ENCODE measurements around the gene UBE2G2.

Gene UBE2G2, protein sequence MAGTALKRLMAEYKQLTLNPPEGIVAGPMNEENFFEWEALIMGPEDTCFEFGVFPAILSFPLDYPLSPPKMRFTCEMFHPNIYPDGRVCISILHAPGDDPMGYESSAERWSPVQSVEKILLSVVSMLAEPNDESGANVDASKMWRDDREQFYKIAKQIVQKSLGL

DNA sequence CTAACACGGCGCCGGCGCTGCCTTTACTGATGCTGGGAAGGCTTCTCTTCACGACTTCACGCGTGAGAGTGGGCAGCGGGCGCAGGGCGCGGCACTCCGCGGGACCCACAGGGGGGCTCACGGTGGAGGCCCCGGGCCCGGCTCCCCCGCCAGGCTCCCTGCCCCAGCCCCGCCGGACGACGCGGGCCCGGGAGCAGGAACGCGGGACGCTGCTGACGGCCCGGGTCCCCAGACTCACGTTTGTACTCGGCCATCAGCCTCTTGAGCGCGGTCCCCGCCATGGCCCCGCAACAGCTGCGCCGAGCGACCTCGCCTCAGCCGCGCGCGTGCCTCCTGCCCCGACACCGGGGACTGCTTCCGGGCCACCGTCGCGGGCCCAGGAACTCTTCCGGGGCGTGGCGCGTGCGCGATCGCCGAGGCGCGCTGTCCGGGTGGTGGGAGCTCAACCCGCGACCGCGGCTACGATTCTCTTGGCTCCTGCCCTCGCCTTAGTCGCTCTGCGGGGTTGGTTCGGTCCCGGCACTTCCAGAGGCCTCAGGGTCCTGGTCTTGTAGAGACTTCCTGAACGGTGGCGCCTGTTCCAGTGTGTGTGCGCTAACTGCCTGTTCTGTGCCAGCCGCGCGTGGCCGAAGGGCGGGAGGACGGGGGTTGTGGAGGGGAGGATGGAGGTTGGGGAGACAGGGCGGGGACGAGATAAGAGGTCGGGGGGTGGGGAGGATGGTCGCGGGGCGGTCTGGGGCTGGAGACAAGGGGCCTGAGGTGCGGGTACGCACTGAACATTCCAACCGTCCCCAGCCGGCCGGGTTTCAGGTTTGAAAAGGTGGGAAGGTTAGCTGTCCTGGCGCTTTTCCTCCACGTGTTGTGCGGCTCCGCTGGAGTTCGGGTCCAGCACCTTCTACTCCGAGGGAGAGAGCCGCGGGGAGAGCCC is at the start of gene UBE2G2:
Gene UBE2G2, minus strand, starts transcription at position 353 of the 928 bp plus-strand sequence. Its CDS starts 72 bp downstream, at position 281.
- peak; percentile 75 to 83 for DNase-seq (ENCODE audit: low read depth in 1 of 2, low spot score in 1 of 2)

DNA sequence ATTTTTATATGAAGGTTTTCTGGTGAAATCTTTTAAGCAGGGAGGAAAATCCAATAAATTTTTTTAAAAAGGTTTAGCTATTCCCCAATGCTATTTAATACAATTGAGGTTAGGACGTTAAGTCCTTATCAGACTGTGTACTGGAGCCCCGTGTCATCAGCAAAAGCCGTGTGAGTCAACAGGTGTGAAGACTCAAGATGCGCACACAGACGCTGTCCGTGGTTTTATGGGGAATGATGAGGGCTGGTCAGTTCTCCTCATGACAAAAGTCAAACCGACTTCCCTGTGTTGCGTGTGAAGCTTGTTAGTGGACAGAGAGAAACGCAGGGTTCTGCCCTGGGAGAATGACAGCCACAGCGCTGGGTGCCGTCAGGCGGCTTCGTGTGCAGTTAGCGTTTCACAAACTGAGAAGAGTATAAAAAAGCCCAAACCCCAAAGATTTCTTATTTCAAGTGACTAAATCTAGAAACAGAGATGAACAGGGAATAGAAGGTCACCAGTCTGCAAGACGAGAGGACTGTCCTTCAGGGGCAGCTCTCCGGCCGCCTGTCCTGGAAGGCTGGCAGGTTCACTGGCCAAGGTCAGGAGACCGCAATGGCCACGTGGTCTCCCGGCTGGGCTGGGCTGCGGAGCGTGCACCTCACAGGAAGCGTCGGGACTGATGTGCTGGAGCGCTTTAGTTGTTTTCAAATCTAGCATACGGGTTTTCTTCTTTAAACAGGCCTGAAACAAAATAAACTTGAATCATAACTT is 49.5 kb upstream of the UBE2G2 start:
- no peak for DNase-seq (ENCODE audit: low read depth in 1 of 2, low spot score in 1 of 2)

DNA sequence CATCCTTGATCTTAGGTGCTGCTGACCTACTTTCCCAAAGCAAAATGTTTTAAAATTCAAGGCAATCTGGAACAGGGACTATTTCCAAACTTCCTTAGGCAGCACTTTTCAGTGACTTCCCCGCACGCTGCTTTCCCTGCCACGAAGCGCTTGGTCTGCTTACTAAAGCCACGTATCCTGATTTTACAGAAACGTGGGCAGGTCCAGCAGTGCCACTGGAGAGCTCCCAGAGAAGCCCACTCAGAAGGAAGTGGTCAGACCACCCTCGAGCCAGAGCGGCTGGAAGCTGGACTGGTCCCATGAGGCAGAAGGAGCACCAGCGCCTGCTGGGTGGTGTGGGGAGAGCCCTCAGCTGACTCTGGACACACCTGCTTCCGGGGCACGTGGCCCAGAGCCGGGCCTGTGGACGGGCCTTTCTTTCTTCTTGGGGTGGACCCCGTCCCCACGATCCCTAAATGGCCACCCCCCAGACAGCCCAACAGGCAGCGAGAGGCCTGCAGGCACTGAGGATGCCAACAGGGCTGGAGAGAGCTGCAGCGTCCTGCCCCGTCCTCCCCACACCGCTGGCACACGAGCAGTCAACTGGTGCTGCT is 48.7 kb upstream of the UBE2G2 start:
- DNase-seq (ENCODE audit: low read depth in 1 of 2, low spot score in 1 of 2) = no peak

DNA sequence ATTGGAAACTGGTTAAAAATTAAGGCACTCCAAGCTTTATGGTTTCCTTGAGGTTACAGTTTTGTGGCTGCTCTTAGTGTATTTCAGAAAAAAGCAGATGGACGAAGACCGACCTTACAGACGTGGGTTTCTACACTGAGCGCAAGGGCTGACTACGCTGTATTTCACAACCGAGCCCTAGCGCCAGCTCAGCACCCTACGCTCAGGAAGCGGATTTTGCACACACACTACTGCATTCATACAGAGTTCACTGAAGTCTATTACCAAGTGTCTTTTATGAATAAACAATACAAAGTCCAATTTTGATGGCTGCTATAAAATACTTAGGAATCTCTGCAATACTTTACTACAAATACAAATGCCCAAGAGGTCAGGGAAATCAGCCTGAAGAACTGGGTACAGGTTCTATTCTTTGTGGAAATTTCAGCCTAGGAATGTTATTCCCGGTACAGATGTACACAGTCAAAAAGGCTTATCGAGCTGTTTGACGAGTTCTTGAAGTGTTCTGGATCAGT is 48.1 kb upstream of the UBE2G2 start:
- no peak for DNase-seq (ENCODE audit: low read depth in 1 of 2, low spot score in 1 of 2)

DNA sequence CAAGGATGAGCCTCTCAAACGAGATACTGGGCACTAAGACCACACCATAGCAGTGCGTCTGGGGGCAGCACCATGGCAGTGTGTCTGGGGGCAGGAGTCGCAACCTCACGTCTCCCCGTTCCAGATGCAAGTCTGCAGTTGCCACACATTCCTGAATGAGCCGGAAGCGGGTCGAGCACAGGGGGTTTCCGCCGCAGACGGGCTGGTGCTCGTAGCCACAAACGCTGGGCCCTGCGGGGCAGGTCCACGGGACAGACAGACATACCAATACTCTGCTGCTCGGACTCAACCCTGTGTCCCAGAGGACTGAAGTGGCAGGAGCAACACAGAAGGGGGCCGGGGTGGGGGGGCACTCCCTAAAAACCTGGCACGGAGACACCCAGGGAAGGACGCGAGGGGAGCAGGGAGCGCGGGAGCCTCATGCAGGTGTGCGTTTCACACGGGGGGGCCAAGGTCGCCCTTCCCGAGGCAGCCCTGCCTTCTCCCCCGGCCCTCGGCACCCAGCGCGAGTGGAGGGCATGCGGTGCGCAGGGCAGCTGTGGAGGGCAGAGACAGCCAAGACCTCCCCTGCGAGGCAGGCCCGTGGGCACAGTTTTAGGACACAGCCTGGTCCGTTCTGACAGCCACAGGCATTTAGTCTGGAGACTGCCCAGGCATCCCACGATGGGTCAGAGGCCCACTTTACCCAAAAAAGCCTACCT is 47.4 kb upstream of the UBE2G2 start:
- DNase-seq (ENCODE audit: low read depth in 1 of 2, low spot score in 1 of 2) = no peak

DNA sequence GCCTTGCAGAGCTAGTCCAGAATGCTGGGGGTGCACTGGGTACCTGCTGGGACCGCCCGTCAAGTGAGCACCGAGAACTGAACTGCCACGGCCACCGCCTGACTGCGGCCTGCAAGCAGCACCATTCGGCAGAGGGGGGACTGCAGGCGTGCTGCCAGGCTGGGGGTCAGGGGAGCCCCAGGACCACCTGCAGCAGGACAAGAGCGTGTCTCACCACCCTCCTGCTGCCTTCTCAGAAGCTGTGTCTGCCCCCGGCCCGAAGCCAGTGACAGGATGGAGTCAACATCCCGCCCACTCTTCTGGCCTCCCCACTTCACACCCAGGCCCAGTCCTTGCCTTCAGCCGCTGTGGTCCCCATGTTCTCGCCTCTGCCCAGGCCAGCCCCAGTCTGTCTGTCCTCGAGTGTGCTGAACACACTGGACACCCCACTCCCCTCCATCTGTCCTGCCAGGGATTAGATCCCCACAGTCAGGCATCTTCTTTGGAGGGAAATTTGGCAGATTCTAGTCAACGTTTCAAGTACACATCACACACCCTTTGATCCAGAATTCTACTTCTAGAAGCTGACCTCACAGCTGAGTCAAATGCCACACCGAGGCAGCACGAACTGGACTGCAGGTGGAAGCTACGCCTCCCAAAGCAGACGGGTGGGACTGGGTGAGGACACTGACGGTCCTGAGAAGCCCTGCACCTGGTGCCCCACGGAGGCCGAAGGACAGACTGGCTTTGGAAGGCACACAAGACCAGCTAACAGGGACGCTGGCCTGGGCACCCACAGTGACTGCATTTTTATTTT is 45.8 kb upstream of the UBE2G2 start:
- no peak for DNase-seq (ENCODE audit: low read depth in 1 of 2, low spot score in 1 of 2)

DNA sequence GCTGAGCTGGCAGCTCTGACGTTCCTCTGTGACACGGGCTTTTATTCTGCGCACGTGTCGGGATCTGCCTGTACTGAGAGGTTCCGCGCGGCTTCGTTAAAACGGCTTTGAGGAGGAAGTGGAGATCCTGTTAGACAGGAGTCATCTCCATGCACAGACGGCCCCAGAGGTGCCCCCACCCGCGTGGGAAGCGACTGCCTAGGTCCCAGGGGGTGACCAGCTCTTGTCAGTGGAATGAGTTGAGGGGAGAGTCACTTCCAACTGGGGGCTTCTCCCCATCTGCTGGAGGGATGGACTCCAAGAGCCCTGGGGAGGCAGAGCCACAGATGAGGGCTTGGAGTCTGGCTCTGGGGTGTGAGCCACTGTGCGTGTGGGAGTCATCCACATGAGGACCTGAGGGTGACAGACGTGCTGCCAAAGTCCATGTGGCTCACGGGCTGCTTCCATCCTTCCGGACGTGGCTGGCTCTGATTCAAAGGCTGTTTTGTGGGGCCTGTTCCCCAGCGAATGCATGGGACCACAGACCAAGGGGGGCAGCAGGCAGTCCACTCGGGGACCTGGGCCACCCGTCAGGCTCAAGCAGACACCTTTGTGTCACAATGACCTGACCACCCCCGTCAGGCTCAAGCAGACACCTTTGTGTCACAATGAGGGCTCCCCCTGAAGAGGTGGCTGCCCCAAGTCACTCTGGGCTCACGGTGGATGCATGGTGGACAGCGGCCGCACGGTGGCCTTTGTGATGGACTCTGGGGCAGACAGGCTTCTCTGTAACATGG is 45.1 kb upstream of the UBE2G2 start:
- DNase-seq (ENCODE audit: low read depth in 1 of 2, low spot score in 1 of 2) = peak in 1 of 2 donors; percentile 27

DNA sequence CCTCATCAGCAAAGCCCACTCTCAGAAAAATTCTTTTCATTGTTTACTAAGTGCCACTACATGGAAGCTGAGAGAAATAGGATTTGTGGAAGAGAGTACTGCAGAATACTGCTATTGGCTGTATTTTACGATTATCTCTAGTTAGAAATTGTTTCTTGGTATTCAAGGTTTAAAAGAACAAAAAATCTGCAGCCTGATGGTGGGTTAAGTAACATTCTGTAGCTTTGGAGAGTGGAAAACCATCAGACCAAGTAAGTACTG is 44.5 kb upstream of the UBE2G2 start:
- no peak for DNase-seq (ENCODE audit: low read depth in 1 of 2, low spot score in 1 of 2)

DNA sequence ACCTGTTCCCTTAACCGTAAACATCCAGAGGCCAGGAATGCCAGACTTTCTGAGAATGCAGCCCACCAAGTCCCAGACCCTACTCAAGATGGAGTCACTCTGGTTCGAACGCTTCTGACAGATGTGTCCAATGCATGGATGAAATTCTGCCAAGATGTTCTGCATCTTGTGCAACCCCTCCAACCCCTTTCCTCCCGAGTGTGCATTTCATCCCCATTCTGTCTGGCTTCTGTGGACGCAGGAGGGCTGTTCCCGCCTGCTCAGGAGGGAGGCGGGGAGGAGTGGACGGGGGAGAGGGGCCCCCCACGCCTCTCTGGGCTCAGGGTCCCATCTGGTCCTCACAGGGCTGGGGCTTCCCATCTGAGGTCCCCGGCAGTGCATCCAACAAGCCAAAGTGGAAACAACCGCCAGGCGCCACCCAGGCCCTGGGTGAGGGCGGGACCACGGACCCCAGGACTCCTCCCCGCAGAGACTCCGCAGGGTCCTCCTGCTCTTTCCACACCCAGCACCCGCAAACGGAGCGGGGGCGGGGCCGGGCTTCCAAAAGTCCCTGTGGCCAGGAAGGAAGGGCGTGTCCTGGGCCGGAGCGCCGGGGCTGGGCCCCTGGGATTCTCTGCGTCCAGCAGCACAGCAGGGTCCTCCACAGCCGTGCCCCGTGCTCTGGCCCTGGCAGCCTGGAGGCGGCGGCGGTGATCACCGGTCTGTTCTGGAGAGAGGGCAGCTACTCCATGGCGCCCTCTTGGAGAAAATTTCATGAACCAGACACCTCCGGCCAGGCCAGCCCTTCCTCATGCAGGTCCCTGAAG is 44.0 kb upstream of the UBE2G2 start:
- DNase-seq (ENCODE audit: low read depth in 1 of 2, low spot score in 1 of 2) = peak; percentile 21 to 43

DNA sequence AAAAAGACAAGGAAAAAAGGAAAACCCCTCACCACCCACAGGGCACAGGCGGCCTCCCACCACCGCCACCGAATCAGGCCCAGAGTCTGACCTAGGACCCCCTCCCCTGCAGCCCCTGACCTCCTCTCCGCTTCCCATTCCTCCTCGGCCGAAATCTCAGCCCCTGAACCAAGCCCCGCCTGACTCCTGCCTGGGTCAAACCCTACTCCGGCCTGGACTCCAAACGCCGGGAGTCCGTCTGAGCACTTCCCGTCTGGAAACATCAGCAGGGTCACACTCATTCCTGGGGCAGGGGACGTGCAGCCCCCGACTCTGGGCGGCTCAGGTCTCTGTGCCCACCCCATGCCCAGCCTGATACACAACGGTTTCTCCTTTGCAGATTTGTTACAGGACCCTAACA is 42.6 kb upstream of the UBE2G2 start:
- no peak for DNase-seq (ENCODE audit: low read depth in 1 of 2, low spot score in 1 of 2)

DNA sequence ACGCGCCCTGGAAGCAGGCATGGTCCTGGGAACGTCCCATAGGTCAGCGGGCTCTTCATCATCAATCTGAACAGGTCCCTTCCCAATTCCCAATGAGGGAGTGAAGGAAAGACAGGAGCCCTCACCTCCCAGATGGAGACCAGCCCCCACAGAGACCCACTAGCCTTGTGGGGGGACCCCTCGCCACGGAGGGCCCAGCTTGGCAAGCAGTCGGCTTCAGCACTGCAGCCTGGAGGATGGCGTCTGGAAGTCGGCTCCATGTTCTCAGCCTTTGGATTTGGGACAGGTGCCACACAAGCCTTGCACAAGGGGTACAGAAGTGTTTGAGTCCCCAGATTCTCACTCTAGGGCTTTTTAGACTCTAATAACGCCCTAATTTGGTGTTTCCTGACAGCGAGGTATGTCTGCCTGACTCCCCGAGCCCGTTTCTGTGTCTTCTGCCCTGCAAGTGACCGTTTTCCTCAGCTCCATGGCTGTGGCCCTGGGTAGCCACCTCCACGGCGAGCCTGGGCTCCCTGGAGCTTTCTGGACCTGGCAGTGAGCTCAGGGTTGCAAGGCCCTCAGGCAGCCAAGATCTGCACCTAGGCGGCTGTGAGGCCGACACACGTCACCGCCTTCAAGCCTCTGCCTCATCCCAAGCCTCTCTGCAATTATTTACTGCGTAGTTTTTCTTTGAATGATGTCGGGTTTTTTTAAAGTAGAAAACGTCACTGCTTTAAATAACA is 41.3 kb upstream of the UBE2G2 start:
- no peak for DNase-seq (ENCODE audit: low read depth in 1 of 2, low spot score in 1 of 2)

DNA sequence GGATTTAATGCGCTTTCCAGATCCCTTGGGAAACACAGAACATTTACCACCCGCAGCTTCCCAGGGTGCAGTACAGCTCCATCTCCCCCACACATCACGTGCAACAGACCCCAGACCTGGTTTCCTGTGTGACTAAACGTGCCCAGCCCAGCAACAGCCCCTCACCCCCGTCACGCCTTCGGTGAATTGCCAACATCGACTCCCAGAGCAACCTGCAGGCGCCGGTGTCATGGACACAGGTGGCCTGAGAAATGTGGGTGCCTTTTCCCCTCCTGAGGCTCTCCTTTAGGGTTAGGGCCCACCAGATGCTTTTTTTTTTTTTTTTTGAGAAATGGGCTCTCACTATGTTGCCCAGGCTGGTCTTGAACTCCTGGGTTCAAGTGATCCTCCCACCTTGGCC is 40.5 kb upstream of the UBE2G2 start:
- DNase-seq (ENCODE audit: low read depth in 1 of 2, low spot score in 1 of 2) = no peak

DNA sequence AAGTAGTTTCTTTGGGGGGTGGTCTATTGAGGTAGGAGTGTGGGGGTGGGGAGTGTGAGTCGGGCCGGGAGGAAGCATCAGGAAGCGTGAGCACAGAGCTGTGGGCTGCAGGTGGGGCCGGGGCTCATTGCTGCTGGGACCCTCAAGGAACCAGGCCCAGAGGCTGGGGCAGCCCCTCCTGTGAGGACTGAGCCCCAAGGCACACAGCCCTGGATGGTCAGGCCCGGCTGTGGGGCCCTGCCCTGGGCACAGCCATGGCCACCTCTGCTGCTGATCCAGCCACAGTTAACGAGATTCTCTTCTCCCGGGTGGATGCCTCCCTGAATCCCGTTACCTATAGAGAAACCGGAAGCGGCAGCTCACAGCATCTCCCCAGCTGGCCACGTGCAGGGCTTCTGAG is 39.2 kb upstream of the UBE2G2 start:
- no peak for DNase-seq (ENCODE audit: low read depth in 1 of 2, low spot score in 1 of 2)

DNA sequence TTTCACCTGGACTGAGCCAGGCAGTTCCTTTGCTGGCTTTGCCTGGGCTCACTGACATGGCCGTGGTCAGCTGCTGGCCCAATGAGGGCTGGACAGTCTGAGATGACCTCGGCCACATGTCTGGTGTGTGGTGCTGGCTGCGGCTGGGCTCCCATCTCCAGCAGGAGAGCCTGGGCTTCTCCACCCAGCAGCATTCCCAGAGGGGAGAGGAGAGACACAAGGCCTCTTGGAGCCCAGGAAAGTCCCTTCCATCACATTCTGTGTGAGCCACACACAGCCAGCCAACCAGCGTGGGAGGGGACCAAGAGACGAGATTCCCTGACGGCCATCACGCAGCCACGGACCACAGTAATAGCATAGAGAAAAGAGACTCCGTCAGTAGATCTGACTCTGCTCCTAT is 37.3 kb upstream of the UBE2G2 start:
- DNase-seq (ENCODE audit: low read depth in 1 of 2, low spot score in 1 of 2) = no peak

DNA sequence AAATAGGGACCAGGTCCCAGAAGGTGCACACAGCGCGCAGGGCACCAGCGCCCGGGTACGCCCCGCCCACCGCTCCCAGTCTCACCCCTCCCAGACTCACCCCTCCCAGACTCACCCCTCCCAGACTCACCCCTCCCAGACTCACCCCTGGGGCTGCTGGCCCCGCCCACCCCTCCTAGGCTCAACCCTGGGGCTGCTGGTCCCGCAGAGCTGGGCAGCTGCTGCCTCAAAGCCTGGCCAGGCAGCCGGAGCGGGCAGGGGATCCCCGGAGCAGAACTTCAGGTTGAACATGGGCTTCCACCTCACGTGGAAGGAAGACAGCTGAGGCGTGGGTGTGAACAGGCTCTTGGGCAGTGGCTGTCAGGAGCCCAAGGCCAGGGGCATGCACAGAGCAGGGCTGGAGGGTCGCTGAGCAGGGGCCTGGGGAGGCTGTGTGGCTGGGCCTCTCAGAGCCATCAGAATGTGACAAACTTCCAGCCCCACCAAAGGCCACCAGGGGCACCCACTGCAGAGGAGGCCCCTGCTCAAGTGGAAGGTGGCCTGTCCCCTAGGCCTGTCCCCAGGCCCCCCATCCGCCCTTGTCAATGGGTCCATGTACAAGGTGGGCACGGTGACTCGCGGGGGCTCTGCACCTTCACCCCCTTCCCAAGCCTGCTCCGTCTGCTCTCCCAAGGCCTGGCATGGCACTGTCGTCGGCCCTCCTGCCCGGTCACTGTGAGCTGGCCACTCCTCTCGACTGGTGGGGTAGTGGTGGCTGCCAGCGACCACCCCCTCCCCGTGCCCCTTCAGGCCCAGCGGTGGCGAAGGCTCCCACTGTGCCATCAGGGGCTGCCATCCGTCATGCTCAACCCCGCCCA is 36.6 kb upstream of the UBE2G2 start:
- no peak for DNase-seq (ENCODE audit: low read depth in 1 of 2, low spot score in 1 of 2)

DNA sequence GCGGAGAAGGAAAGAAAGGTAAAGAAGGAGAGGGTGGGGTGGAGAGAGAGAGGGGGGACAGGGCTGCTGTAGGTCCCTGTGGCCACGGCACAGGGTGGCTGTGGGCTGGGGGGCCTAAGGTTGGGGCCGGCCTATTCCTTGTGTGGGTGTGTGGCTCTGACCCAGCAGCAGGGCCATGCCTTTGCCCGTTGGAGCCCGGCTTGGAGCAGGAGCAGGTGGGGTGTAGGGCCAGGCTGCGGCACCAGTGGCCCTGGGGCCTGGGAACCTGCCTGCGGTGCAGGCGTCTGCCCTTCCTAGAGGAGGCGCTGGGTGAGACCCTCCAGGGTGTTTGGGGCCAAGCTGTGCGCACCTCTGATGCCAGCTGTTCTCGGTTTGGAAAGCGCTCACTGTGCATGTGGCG is 35.9 kb upstream of the UBE2G2 start:
- no peak for DNase-seq (ENCODE audit: low read depth in 1 of 2, low spot score in 1 of 2)

Measured in activated CD4-positive, alpha-beta T cell treated with anti-CD3 and anti-CD28 coated beads, Interleukin-2, amount 50 U/mL, for 24 hours (primary cell).